SK-N-MC (cell line): ENCODE results near the gene MEIS3.

ENCODE experiments used
- EZH2 ChIP-seq: fragments of 200-600 bp; sonication (generic); IDR thresholded peaks from one replicate; pipeline ENCODE4 v1.6.1; 2017; ENCODE audit warnings: antibody characterized with exemption
- POLR2AphosphoS5 ChIP-seq: IDR thresholded peaks from 2 replicates; pipeline ENCODE4 v1.6.1; 2012; ENCODE audit warnings: mild to moderate bottlenecking, low read depth, low read length, borderline replicate concordance

GRCh38 chr19:47427241-47428176 is 8.2 kb upstream of the MEIS3 start:
- TF ChIP-seq EZH2 = no peak
- TF ChIP-seq POLR2AphosphoS5 = no peak
